ENCODE data around the gene PYCARD.

The PYCARD gene

GRCh38 chr16:31225193-31225592, 22.6 kb upstream of the PYCARD start:
- no peaks in the 10 kb centered on the region for H3K36me3 ChIP-seq (ENCODE audit: insufficient read depth, low read depth, low read length)
- H3K9ac ChIP-seq (ENCODE audit: low read depth, low read length): no peak overlapping the region
- H3K9me3 ChIP-seq (ENCODE audit: insufficient read depth, low read depth, low read length): no peaks in the 10 kb centered on the region
- no peak overlapping the region for H3K27ac ChIP-seq (ENCODE audit: low read length)
- H3K27me3 ChIP-seq (ENCODE audit: insufficient read depth, low read length): no peaks in the 10 kb centered on the region
- H3K4me3 ChIP-seq (ENCODE audit: low read length): no peak overlapping the region
- H3K4me1 ChIP-seq (ENCODE audit: insufficient read depth, low read length): no peaks in the 10 kb centered on the region

GRCh38 chr16:31224092-31224955, 21.8 kb upstream of the PYCARD start:
- Histone ChIP-seq H3K9me3 (ENCODE audit: insufficient read depth, low read depth, low read length) (no peaks in the 10 kb centered on the region), H3K27me3 (ENCODE audit: insufficient read depth, low read length) (no peaks in the 10 kb centered on the region; the same call in 1 of the 2 replicates), H3K9ac (ENCODE audit: low read depth, low read length) (no peak overlapping the region), H3K27ac (ENCODE audit: low read length) (no peak overlapping the region), H3K36me3 (ENCODE audit: insufficient read depth, low read depth, low read length) (no peaks in the 10 kb centered on the region), H3K4me1 (ENCODE audit: insufficient read depth, low read length) (no peaks in the 10 kb centered on the region), H3K4me3 (ENCODE audit: low read length) (no peak overlapping the region)

GRCh38 chr16:31223044-31223443, 20.5 kb upstream of the PYCARD start:
- Histone ChIP-seq H3K9ac (ENCODE audit: low read depth, low read length) (no peak overlapping the region), H3K4me1 (ENCODE audit: insufficient read depth, low read length) (no peaks in the 10 kb centered on the region), H3K27ac (ENCODE audit: low read length) (no peak overlapping the region), H3K9me3 (ENCODE audit: insufficient read depth, low read depth, low read length) (no peaks in the 10 kb centered on the region), H3K4me3 (ENCODE audit: low read length) (no peak overlapping the region), H3K27me3 (ENCODE audit: insufficient read depth, low read length) (peaks cover 9% of the 10 kb centered on the region), H3K36me3 (ENCODE audit: insufficient read depth, low read depth, low read length) (no peaks in the 10 kb centered on the region)

DNA sequence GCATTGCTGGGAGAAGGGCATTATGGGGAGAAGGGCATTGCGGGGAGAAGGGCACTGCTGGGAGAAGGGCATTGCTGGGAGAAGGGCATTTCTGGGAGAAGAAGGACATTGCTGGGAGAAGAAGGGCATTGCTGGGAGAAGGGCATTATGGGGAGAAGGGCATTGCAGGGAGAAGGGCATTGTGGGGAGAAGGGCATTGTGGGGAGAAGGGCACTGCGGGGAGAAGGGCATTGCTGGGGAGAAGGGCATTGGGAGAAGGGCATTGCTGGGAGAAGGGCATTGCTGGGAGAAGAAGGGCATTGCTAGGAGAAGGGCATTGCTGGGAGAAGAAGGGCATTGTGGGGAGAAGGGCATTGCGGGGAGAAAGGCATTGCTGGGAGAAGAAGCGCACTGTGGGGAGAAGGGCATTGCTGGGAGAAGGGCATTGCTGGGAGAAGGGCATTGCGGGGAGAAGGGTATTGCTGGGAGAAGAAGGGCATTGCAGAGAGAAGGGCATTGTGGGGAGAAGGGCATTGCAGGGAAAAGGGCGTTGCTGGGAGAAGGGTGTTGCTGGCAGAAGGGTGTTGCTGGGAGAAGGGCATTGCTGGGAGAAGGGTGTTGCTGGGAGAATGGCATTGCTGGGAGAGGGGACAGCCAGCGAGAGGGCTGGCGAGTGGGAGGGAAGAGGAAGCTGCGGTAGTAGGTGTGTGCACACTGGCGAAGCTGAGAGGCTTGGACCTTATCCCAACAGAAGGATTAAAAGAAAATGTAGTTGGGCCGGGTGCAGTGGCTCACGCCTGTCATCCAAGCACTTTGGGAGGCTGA, 19.0 kb upstream of the PYCARD start:
- Histone ChIP-seq H3K9me3 (ENCODE audit: insufficient read depth, low read depth, low read length) (no peaks in the 10 kb centered on the region), H3K4me3 (ENCODE audit: low read length) (no peak overlapping the region), H3K27me3 (ENCODE audit: insufficient read depth, low read length) (peaks cover 24% of the 10 kb centered on the region), H3K36me3 (ENCODE audit: insufficient read depth, low read depth, low read length) (no peaks in the 10 kb centered on the region), H3K27ac (ENCODE audit: low read length) (no peak overlapping the region), H3K9ac (ENCODE audit: low read depth, low read length) (no peak overlapping the region), H3K4me1 (ENCODE audit: insufficient read depth, low read length) (no peaks in the 10 kb centered on the region; the same call in 1 of the 2 replicates)

DNA sequence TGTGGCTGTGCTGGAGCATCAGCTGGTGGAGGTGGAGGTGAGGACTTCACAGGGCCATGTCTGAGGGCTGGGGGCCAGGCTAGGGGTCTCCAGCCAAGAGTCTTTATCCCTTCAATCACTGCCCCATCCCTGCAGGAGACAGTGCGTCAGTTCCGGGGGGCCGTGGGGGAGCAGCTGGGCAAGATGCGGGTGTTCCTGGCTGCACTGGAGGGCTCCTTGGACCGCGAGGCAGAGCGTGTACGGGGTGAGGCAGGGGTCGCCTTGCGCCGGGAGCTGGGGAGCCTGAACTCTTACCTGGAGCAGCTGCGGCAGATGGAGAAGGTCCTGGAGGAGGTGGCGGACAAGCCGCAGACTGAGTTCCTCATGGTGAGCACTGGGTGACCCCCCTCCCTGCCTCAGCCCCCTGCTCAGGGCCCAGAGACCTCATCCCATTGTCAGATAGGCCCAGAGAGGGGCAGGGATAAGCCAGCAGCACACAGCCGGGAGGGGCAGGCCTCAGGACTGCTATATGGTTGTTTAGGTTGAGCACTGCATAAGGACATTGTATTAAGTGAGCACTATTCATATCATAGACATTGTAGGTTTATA, 16.7 kb upstream of the PYCARD start:
- Histone ChIP-seq H3K9ac (ENCODE audit: low read depth, low read length) (no peak overlapping the region), H3K4me3 (ENCODE audit: low read length) (no peak overlapping the region), H3K27ac (ENCODE audit: low read length) (no peak overlapping the region), H3K9me3 (ENCODE audit: insufficient read depth, low read depth, low read length) (no peaks in the 10 kb centered on the region), H3K4me1 (ENCODE audit: insufficient read depth, low read length) (peaks cover 4% of the 10 kb centered on the region; the same call in 1 of the 2 replicates), H3K27me3 (ENCODE audit: insufficient read depth, low read length) (peaks cover 47% of the 10 kb centered on the region), H3K36me3 (ENCODE audit: insufficient read depth, low read depth, low read length) (no peaks in the 10 kb centered on the region)

DNA sequence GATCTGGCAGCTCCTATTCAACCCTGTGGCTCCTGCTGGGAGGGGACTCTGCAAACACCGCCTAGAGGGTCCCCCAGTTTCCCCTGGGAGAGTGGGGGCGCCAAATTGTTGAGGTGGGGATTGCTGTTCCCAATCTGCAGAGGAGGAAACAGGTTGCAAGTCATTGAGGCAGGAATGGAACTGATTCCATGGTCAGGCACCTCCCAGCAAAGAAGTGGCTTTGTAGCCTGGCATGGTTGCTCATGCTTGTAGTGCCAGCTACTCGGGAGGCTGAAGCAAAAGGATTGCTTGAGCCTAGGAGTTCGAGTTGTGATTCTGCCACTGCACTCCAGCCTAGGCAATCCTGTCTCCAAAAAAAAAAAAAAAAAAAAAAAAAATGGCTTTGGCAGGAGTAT, 14.6 kb upstream of the PYCARD start:
- peaks cover 9% of the 10 kb centered on the region; the same call in 1 of the 2 replicates for H3K4me1 ChIP-seq (ENCODE audit: insufficient read depth, low read length)
- H3K36me3 ChIP-seq (ENCODE audit: insufficient read depth, low read depth, low read length): no peaks in the 10 kb centered on the region
- peak overlapping the region; percentile 66; the same call in 1 of the 2 replicates for H3K4me3 ChIP-seq (ENCODE audit: low read length)
- H3K9me3 ChIP-seq (ENCODE audit: insufficient read depth, low read depth, low read length): no peaks in the 10 kb centered on the region
- no peak overlapping the region for H3K27ac ChIP-seq (ENCODE audit: low read length)
- H3K9ac ChIP-seq (ENCODE audit: low read depth, low read length): no peak overlapping the region
- H3K27me3 ChIP-seq (ENCODE audit: insufficient read depth, low read length): peaks cover 59% of the 10 kb centered on the region

GRCh38 chr16:31216422-31217135, 14.0 kb upstream of the PYCARD start, which contains the start of gene PYDC1:
Gene PYDC1, minus strand, starts transcription at chr16:31217135. Its CDS starts 107 bp downstream, at chr16:31217028.
- no peak within 1 kb of the TSS for H3K9ac ChIP-seq (ENCODE audit: low read depth, low read length)
- no peaks in the 10 kb centered on the region for H3K9me3 ChIP-seq (ENCODE audit: insufficient read depth, low read depth, low read length)
- H3K4me1 ChIP-seq (ENCODE audit: insufficient read depth, low read length): peaks cover 9% of the 10 kb centered on the region; the same call in 1 of the 2 replicates
- no peak within 1 kb of the TSS for H3K27ac ChIP-seq (ENCODE audit: low read length)
- peaks cover 64% of the 10 kb centered on the region for H3K27me3 ChIP-seq (ENCODE audit: insufficient read depth, low read length)
- H3K36me3 ChIP-seq (ENCODE audit: insufficient read depth, low read depth, low read length): no peaks in the 10 kb centered on the region
- peak within 1 kb of the TSS; percentile 66 for H3K4me3 ChIP-seq (ENCODE audit: low read length)

- Histone ChIP-seq H3K27ac (ENCODE audit: low read length) (no peak overlapping the region), H3K27me3 (ENCODE audit: insufficient read depth, low read length) (peaks cover 65% of the 10 kb centered on the region), H3K9ac (ENCODE audit: low read depth, low read length) (no peak overlapping the region; the same call in 1 of the 2 replicates), H3K36me3 (ENCODE audit: insufficient read depth, low read depth, low read length) (no peaks in the 10 kb centered on the region), H3K9me3 (ENCODE audit: insufficient read depth, low read depth, low read length) (no peaks in the 10 kb centered on the region), H3K4me3 (ENCODE audit: low read length) (peak overlapping the region; percentile 66), H3K4me1 (ENCODE audit: insufficient read depth, low read length) (peaks cover 9% of the 10 kb centered on the region; the same call in 1 of the 2 replicates)
These were observed 13.0 kb upstream of the PYCARD start for GRCh38 chr16:31215287-31216162.

DNA sequence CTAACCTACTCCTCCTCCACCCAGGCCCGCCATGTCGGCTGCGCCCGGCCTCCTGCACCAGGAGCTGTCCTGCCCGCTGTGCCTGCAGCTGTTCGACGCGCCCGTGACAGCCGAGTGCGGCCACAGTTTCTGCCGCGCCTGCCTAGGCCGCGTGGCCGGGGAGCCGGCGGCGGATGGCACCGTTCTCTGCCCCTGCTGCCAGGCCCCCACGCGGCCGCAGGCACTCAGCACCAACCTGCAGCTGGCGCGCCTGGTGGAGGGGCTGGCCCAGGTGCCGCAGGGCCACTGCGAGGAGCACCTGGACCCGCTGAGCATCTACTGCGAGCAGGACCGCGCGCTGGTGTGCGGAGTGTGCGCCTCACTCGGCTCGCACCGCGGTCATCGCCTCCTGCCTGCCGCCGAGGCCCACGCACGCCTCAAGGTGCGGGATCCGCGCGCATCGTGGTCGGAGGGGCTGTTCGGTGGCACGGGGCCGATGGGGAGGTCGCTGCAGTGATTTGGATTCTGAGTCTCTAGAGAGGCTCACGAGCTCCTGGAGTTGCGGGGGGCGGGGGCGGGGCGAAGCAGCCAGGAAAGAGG, 12.2 kb upstream of the PYCARD start:
- peak overlapping the region; percentile 66; the same call in 1 of the 2 replicates for H3K4me3 ChIP-seq (ENCODE audit: low read length)
- H3K36me3 ChIP-seq (ENCODE audit: insufficient read depth, low read depth, low read length): no peaks in the 10 kb centered on the region
- H3K4me1 ChIP-seq (ENCODE audit: insufficient read depth, low read length): peaks cover 9% of the 10 kb centered on the region; the same call in 1 of the 2 replicates
- peaks cover 65% of the 10 kb centered on the region for H3K27me3 ChIP-seq (ENCODE audit: insufficient read depth, low read length)
- no peak overlapping the region for H3K27ac ChIP-seq (ENCODE audit: low read length)
- H3K9me3 ChIP-seq (ENCODE audit: insufficient read depth, low read depth, low read length): no peaks in the 10 kb centered on the region
- peak overlapping the region; percentile 65; the same call in 1 of the 2 replicates for H3K9ac ChIP-seq (ENCODE audit: low read depth, low read length)

Measured in iPS-20b (cell line).